Uterus (tissue), 4 donors: Measurements from ENCODE around the gene NYNRIN. TPM values are rescaled to one million over a fixed set of nuclear protein-coding genes. Genes with fewer than 3 reads are reported as not detected.

Source experiments
- DNase-seq, 2 donors: peaks; one replicate each; pipeline ENCODE4 v3.0.0-alpha.2; 2019 to 2020
- H3K27ac ChIP-seq, 2 donors: fragments of 200-600 bp; sonication (generic); 1 replicate in 1 of 2; 2 replicates in 1 of 2; pipeline ENCODE4 v1.5.1; 2016 to 2018
- H3K27me3 ChIP-seq, 2 donors: fragments of 200-600 bp; sonication (generic); one replicate each; pipeline ENCODE4 v1.5.1; 2018 to 2019; ENCODE audit warnings: control low read depth in 1 of 2
- H3K36me3 ChIP-seq, 2 donors: fragments of 200-600 bp; sonication (generic); one replicate each; pipeline ENCODE4 v1.5.1; 2019; ENCODE audit warnings: control low read depth in 1 of 2
- H3K4me1 ChIP-seq, 2 donors: fragments of 200-600 bp; sonication (generic); one replicate each; pipeline ENCODE4 v1.5.1; 2018 to 2019; ENCODE audit warnings: control low read depth in 1 of 2
- H3K4me3 ChIP-seq, 2 donors: fragments of 200-600 bp; sonication (generic); 1 replicate in 1 of 2; 2 replicates in 1 of 2; pipeline ENCODE4 v1.5.1; 2018 to 2019; ENCODE audit warnings: mild to moderate bottlenecking in 1 of 2
- H3K9me3 ChIP-seq, 2 donors: fragments of 200-600 bp; sonication (generic); one replicate each; pipeline ENCODE4 v1.5.1; 2019; ENCODE audit warnings: control low read depth in 1 of 2
- CTCF ChIP-seq, 4 experiments: fragments of 200-600 bp in 2 of 4; fragments of 450-650 bp in 2 of 4; sonication (generic) in 2 of 4; IDR thresholded peaks; one replicate each; pipeline ENCODE4 v1.5.1; 2016 to 2019; ENCODE audit warnings: antibody characterized with exemption in 4 of 4, mild to moderate bottlenecking in 2 of 4, moderate library complexity in 1 of 4
- POLR2A ChIP-seq, 2 donors: fragments of 450-650 bp; IDR thresholded peaks; one replicate each; pipeline ENCODE4 v1.6.1; 2016; ENCODE audit warnings: antibody characterized with exemption in 2 of 2, mild to moderate bottlenecking in 1 of 2, moderate library complexity in 1 of 2
- intact Hi-C: fragments of 100-400 bp; cut with DNase I; formaldehyde crosslinking; loops from one replicate; pipeline ENCODE4 v1.15.1; 2023; ENCODE audit warnings: low total_unique reads
- total RNA-seq, 4 donors: library from RNA; depleted of rRNA in 3 of 4; stranded (reverse); fragments of >200 nt in 3 of 4; gene quantifications; one replicate each; pipeline versions ENCODE4 v1.1.0 to v1.2.4, GENCODE V29; 2014 to 2023
- donor health status: DM: yes; HTN: yes; CAD: no.

Gene NYNRIN
- total RNA-seq, 4 donors from 2014 or later, result 4.9 to 51.1 (median 27.3) TPM

GRCh38 chr14:24367514-24368211, 31.1 kb upstream of the NYNRIN start, which contains the start of gene NFATC4:
Gene NFATC4 (plus strand): TSS chr14:24368184. CDS start chr14:24368341, 157 bp downstream.
- H3K27me3 ChIP-seq, result no peaks in the 10 kb centered on the region
- intact Hi-C loops, result loop anchor here (5.0 kb wide), 1 partner anchor 65 kb away; no protein-coding TSS in a partner anchor
- H3K27ac ChIP-seq, result peak within 1 kb of the TSS; percentile 94 to 99
- peak; percentile 83 to 95 for DNase-seq
- no peaks in the 10 kb centered on the region for H3K36me3 ChIP-seq
- no peaks in the 10 kb centered on the region for H3K4me1 ChIP-seq
- peak within 1 kb of the TSS; percentile 69 to 81 for H3K4me3 ChIP-seq
- no peak for TF ChIP-seq CTCF (IDR thresholded peaks at IDR 0.05)
- no peak for TF ChIP-seq POLR2A (IDR thresholded peaks at IDR 0.05)
- H3K9me3 ChIP-seq, result no peaks in the 10 kb centered on the region

DNA sequence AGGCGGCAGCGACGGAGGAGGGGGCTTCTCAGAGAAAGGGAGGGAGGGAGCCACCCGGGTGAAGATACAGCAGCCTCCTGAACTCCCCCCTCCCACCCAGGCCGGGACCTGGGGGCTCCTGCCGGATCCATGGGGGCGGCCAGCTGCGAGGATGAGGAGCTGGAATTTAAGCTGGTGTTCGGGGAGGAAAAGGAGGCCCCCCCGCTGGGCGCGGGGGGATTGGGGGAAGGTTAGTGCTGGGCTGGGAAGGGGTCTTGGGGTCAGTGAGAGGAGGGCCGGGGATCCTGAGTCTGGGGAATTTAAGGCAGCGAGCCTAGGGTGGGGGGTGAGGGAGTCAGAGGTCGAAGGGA, 30.6 kb upstream of the NYNRIN start:
- no peak for TF ChIP-seq POLR2A (IDR thresholded peaks at IDR 0.05)
- TF ChIP-seq CTCF (IDR thresholded peaks at IDR 0.05), result no peak
- Histone ChIP-seq H3K36me3 (no peaks in the 10 kb centered on the region), H3K4me3 (peak overlapping the region; percentile 69 to 81), H3K27me3 (no peaks in the 10 kb centered on the region), H3K4me1 (no peaks in the 10 kb centered on the region), H3K9me3 (no peaks in the 10 kb centered on the region), H3K27ac (peak overlapping the region; percentile 94 to 99)
- no peak for DNase-seq
- intact Hi-C loops, result loop anchor here (5.0 kb wide), 1 partner anchor 64 kb away; no protein-coding TSS in a partner anchor

- Histone ChIP-seq H3K4me1 (no peaks in the 10 kb centered on the region), H3K27me3 (no peaks in the 10 kb centered on the region), H3K4me3 (peak overlapping the region; percentile 69 to 81), H3K27ac (peak overlapping the region; percentile 94 to 99), H3K36me3 (no peaks in the 10 kb centered on the region), H3K9me3 (no peaks in the 10 kb centered on the region)
- TF ChIP-seq POLR2A (IDR thresholded peaks at IDR 0.05) (peak; percentile 10 to 84), CTCF (IDR thresholded peaks at IDR 0.05) (peak in 1 of 4 experiments; percentile 9)
- DNase-seq, result peak; percentile 79 to 83
- intact Hi-C loops, result loop anchor here (5.0 kb wide), 1 partner anchor 64 kb away; no protein-coding TSS in a partner anchor
Observed at GRCh38 chr14:24368562-24369252, 30.1 kb upstream of the NYNRIN start.

GRCh38 chr14:24369463-24369862, 29.3 kb upstream of the NYNRIN start:
- Histone ChIP-seq H3K4me1 (no peaks in the 10 kb centered on the region), H3K36me3 (no peaks in the 10 kb centered on the region), H3K27me3 (no peaks in the 10 kb centered on the region), H3K9me3 (no peaks in the 10 kb centered on the region), H3K4me3 (peak overlapping the region in 1 of 2 donors; percentile 69), H3K27ac (peak overlapping the region; percentile 94 to 99)
- intact Hi-C loops, result loop anchor here (5.0 kb wide), 1 partner anchor 63 kb away; no protein-coding TSS in a partner anchor
- no peak for TF ChIP-seq POLR2A (IDR thresholded peaks at IDR 0.05)
- no peak for TF ChIP-seq CTCF (IDR thresholded peaks at IDR 0.05)
- DNase-seq, result peak; percentile 35 to 36
